Right renal pelvis (tissue), 4 donors: ENCODE data around the gene TRIM40. TPM values are rescaled to one million over a fixed set of nuclear protein-coding genes. Genes with fewer than 3 reads are reported as not detected.
"Not testable (repeated sequence)": the region's sequence is repeated elsewhere in the genome, so short reads cannot be mapped to it uniquely, and the experiment has no call there.

Source experiments
- DNase-seq, 4 donors: peaks; one replicate each; pipeline ENCODE4 v3.0.0-alpha.2; 2013; ENCODE audit warnings: low read depth in 4 of 4, low spot score in 3 of 4, missing footprints in 1 of 4
- polyA plus RNA-seq, 4 donors: library from polyadenylated mRNA; unstranded; fragments of 120-200 nt; gene quantifications; one replicate each; pipeline ENCODE4 v1.2.1, GENCODE V29; 2013; ENCODE audit not compliant: insufficient read length in 4 of 4

Gene TRIM40
- polyA plus RNA-seq, 4 donors = 0.06 to 0.14 TPM; not detected in 2

DNA sequence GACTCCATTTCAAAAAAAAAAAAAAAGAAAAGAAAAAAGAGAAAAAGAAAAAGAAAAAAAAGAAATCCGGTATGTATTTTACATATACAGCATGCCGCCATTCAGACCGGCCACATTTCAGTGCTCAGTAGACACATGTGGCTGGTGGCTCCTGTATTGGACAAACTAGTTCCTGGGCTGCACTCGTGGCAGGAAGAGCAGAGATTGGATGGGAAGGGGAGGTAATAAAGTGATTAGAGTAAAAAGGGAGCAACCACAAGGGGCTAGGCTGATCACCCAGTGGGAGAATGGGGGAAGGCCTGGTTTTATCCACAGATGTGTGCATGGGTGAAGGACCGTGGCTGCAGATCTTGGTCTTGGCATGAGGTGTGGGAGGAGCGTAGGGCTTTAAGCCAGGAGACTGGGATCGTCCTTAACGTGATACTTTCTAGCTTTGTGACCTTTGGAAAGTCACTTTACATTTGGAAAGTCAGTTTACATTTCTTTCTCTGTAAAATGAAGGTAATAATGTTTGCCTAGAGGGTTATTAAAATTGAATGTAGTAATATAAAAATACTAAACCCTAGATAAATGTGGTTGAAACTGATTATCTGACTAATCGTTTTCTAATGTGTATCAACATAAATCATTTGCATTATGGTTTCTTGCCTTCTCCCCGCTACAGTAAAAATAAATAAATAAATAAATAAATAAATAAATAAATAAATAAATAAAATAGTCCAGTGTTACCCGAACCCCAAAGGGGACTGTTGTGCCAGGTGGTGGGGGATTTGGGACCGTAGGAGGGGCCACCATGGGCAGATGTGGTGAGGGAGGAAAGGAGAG, 26.5 kb downstream of the TRIM40 start:
- no peak for DNase-seq

- DNase-seq = no peak
Observed at GRCh38 chr6:30163090-30163917, 27.4 kb downstream of the TRIM40 start, which contains the start of gene TRIM15. Gene TRIM15, plus strand, starts transcription at chr6:30163546. Its CDS starts 139 bp downstream, at chr6:30163685.

GRCh38 chr6:30163918-30164654, 28.1 kb downstream of the TRIM40 start:
- DNase-seq = no peak

DNA sequence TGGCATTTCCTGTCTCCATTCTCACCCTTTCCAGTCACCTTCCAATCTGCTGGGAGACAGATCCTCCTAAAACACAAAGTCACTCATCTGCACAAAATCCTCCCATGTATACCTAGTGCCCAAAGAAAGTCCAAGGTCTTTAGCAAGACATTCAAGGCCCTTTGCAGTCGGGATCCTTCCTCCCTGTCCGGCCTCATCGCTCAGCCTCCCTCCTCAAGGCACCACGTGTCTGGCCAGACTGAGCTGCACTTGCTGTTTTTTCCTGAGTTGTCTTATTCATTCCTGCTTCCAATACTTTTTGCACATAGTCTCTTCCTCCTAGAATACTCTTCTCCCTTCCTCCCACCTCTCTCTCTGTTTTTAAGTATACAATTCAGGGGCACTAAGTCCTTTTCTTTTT, 28.8 kb downstream of the TRIM40 start:
- DNase-seq = no peak

- DNase-seq = not testable (repeated sequence)
Observed at GRCh38 chr6:30165238-30165637, 29.3 kb downstream of the TRIM40 start.

DNA sequence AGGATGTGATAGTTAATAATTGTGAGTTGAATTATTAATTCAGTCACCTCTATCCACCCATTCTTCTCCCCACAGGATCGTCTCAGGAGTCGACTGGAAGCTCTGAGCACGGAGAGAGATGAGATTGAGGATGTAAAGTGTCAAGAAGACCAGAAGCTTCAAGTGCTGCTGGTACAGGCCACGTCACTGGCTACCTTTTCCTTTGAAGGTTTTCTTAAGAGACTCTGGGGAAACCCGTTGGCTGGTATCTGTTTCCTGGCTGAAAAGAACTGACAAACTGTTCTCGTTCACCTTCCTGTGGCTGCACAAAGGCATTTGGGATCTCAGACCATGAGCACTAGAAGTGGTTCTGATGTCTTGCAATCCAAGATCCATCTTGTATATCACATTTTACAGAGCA, 31.2 kb downstream of the TRIM40 start:
- no peak for DNase-seq

- no peak for DNase-seq
Observed at GRCh38 chr6:30168741-30169140, 32.8 kb downstream of the TRIM40 start.

DNA sequence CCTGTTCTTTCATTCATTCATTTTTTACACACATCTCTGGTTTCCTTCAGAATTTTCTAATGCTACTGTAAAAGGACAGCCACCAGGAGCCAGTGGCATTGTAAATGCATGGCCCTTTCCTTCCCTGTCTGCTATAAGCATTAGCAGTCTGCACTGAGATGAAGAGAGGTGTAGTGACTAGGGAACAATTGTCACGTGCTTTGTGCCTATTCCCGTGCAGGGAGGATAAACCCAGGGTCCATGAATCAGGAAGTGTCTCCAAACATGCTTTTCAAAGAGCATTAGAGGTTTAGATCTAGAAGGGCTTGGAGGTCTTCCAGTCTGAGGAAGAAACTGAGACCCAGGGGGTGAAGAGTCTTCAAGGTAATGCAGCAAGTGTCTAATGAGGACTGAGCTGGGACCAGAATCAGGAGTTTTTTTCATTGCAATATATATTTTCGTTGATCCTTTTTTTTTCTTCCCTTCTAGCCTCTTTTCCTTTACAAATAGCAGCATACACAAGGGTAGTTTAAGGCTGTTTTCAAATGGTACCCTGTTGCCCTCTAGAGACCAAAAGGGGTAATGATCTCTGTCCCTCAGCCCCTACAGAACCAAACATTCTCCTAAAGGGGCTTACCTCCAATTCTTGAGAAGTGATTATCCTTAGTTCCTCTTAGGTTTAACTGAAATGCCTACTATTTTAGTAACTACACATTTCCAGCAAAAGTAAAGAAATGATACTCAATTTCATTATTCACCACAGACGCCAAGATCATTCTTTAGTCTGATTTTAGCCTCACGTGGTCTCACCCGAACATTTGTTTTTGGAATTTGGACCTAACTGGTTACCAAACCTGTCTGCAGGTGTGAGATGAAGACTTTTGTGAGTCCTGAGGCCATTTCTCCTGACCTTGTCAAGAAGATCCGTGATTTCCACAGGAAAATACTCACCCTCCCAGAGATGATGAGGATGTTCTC, 34.0 kb downstream of the TRIM40 start:
- peak in 3 of 4 donors; percentile 22 to 39 (median 28) for DNase-seq

DNA sequence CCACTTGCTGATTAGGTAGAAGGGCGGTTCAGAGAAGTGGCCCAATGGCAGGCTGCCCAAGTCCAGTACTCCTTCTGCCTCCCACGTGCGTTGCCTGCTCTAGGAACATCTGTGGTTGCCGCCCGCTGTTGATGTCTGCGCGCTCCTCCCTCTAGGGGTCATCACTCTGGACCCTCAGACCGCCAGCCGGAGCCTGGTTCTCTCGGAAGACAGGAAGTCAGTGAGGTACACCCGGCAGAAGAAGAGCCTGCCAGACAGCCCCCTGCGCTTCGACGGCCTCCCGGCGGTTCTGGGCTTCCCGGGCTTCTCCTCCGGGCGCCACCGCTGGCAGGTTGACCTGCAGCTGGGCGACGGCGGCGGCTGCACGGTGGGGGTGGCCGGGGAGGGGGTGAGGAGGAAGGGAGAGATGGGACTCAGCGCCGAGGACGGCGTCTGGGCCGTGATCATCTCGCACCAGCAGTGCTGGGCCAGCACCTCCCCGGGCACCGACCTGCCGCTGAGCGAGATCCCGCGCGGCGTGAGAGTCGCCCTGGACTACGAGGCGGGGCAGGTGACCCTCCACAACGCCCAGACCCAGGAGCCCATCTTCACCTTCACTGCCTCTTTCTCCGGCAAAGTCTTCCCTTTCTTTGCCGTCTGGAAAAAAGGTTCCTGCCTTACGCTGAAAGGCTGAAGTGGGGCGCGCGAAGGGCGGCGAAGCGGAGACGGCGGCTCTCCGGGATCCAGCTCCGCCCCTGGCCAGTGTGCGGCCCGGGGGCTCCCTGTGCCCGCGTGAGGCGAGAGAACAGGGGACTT, 35.9 kb downstream of the TRIM40 start:
- DNase-seq = peak in 1 of 4 donors; percentile 8

GRCh38 chr6:30172681-30173080, 36.7 kb downstream of the TRIM40 start:
- DNase-seq = no peak

GRCh38 chr6:30175765-30176164, 39.8 kb downstream of the TRIM40 start:
- DNase-seq = no peak

DNA sequence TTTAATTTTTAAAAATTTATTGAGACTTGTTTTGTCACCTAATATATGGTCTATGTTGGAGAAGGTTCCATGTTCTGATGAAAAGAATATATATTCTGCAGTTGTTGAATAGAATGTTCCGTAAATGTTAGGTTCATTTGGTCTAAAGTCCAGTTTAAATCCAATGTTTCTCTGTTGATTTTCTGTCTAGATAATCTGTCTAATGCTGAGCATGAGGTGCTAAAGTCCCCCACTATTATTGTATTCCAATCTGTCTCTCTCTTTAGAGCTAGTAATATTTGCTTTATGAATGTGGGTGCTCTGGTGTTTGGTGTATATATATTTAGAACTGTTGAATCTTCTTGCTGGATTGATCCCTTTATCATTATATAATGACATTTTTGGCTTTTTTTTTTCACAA, 42.9 kb downstream of the TRIM40 start:
- no peak for DNase-seq

GRCh38 chr6:30180145-30180544, 44.2 kb downstream of the TRIM40 start:
- no peak for DNase-seq

- no peak for DNase-seq
Observed at GRCh38 chr6:30184417-30185031, 48.6 kb downstream of the TRIM40 start.

DNA sequence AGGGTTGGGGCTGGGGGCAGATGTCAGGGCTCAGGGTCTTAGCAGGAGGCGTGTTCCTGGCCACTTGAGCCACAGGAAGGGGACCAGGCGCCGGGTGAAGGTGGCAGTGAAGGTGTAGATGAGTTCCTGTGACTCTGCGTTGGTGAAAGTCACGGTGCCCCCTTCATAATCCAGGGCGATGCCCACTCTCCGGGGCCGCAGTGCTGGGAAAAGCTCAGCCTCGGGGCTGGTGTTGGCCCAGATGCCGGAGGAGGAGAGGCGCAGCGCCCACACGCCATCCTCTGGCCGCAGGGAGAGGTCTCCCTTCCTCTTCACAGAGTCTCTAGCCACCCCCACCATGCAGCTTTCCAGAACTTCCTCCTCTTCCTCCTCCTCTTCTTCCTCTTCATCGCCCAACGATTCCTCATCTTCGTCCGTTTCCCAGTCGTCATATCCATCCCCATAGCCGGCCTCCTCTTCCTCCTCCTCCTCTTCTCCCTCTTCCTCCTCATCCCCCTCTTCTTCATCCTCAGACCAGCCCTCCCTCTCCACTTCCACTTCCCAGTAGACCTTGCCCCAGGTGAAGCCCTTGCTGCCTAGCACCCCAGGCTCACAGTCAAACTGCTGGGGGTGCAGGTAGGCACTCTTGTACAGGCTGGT, 50.0 kb downstream of the TRIM40 start:
- no peak for DNase-seq

DNA sequence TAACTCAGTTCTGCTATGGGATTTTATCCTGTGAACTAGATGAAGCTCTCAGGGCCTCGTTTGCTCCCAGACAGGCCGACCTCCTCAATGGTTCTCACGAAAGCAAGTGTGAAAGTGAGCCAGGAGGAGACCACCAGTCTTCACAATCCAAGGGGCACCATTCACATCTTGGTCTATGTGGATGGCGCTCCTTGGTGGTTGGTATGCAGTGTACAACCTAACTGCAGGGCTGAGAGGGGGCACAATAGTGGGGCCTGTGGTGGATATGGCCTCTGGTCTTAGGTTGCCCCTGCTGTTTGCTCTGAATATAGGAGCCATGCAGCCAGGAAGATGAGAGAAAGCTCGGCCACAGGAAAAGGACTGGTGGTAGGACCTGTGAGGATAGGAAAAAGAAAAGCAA, 52.6 kb downstream of the TRIM40 start:
- DNase-seq = no peak

DNA sequence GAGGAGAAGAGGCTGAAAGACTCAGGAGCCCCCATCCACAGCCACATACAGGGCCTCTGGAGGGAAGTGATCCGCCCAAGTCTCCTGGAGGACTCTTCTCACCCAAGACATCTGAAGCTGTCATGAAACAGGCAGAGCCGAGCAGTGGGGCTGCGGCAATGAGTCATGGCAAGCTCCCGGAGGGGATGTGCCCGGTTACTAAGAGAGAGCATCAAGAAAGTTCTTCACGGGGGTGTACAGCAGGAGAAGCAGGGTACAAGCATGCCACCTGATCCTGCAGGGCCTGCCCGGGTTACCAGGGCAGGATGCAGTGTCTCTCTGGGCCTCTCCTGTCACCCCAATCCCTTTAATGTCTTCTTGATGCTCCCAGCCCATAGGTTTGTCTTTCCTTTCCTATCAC, 56.1 kb downstream of the TRIM40 start:
- DNase-seq = no peak
